HG02588 (cell line): ENCODE data around the gene MATR3.
"Not testable (repeated sequence)": the region's sequence is repeated elsewhere in the genome, so short reads cannot be mapped to it uniquely, and the experiment has no call there.

Experiments used
- ATAC-seq: cut with Tn5 transposase; IDR thresholded peaks from one replicate; pipeline ENCODE4 v1.9.1; 2021; ENCODE audit warnings: mild to moderate bottlenecking, moderate library complexity; ENCODE audit not compliant: unreplicated experiment

Gene MATR3

GRCh38 chr5:139293507-139294373 lies at the start of gene MATR3:
Gene MATR3, plus strand, starts transcription at chr5:139293740. Its CDS starts 13,676 bp downstream, at chr5:139307416.
- peak; percentile 73 for ATAC-seq

GRCh38 chr5:139245637-139246339 lies 47.8 kb upstream of the MATR3 start:
- ATAC-seq, result no peak

GRCh38 chr5:139246394-139246793 lies 47.1 kb upstream of the MATR3 start:
- no peak for ATAC-seq

GRCh38 chr5:139248826-139249453 lies 44.6 kb upstream of the MATR3 start:
- no peak for ATAC-seq

GRCh38 chr5:139251281-139251687 lies 42.3 kb upstream of the MATR3 start:
- ATAC-seq, result no peak

- ATAC-seq, result no peak
These were observed 41.7 kb upstream of the MATR3 start for GRCh38 chr5:139251695-139252288.

GRCh38 chr5:139253115-139253514 lies 40.4 kb upstream of the MATR3 start:
- no peak for ATAC-seq

GRCh38 chr5:139256820-139257219 lies 36.7 kb upstream of the MATR3 start:
- no peak for ATAC-seq

- no peak for ATAC-seq
These were observed 31.3 kb upstream of the MATR3 start for GRCh38 chr5:139262059-139262741.

- no peak for ATAC-seq
These were observed 30.6 kb upstream of the MATR3 start for GRCh38 chr5:139262742-139263445.

- ATAC-seq, result no peak
These were observed 30.0 kb upstream of the MATR3 start for GRCh38 chr5:139263536-139263935.

GRCh38 chr5:139263946-139264345 lies 29.6 kb upstream of the MATR3 start:
- no peak for ATAC-seq

GRCh38 chr5:139265001-139265400 lies 28.5 kb upstream of the MATR3 start:
- no peak for ATAC-seq

GRCh38 chr5:139266236-139266635 lies 27.3 kb upstream of the MATR3 start:
- ATAC-seq, result no peak

GRCh38 chr5:139267481-139267880 lies 26.1 kb upstream of the MATR3 start:
- ATAC-seq, result no peak

GRCh38 chr5:139268364-139269202 lies 25.0 kb upstream of the MATR3 start:
- ATAC-seq, result no peak

GRCh38 chr5:139270718-139271117 lies 22.8 kb upstream of the MATR3 start:
- not testable (repeated sequence) for ATAC-seq

GRCh38 chr5:139271201-139272027 lies 22.1 kb upstream of the MATR3 start:
- no peak for ATAC-seq
